GM18861 (cell line): ENCODE results near the gene HOXC10.

Experiments
- ATAC-seq: cut with Tn5 transposase; IDR thresholded peaks from one replicate; pipeline ENCODE4 v1.9.1; 2021; ENCODE audit not compliant: unreplicated experiment

HOXC10 gene

DNA sequence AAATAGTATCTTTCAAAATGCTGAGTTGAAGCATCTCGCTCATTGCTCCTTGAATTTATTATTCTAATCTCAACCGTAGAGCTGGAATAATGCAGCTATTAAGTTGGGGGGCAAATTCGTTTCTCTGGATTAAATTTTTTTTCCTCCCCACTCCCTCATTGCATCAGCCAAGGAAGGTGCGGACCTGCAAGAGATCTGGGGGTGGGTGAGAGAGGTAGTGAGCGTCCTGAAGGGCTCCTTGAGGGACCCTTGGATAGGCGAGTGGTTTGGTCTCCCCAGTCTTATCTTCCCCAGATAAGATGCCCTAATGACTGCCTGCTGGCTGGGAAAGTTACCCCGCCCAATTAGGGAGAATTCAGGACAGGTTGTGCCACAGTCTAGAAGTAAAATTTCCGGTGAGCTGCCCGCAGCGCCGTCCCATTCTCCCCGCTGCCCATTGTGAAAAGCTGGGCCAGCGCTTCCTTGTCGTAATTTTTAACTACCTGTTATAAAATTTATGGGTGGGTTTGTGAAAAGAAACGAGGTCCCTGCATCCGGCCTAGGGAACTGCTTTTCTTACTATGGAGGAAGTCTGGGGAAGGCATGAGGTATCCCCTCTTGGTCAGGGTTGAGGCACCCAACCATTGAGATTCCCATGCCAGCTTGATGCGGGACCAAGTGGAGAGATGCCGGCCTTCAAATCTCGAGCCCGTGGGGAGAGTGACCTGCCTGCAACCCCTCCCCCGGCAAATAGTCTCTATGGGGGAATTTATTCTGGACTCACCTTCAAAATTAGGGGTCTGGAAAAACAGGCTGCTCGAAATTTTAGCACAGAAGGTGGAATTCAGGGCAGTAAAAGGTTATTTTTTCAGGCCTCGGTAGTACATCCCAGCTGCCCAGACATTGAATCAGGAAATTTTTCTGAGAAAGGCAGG, 30.3 kb downstream of the HOXC10 start:
- no peak for ATAC-seq

DNA sequence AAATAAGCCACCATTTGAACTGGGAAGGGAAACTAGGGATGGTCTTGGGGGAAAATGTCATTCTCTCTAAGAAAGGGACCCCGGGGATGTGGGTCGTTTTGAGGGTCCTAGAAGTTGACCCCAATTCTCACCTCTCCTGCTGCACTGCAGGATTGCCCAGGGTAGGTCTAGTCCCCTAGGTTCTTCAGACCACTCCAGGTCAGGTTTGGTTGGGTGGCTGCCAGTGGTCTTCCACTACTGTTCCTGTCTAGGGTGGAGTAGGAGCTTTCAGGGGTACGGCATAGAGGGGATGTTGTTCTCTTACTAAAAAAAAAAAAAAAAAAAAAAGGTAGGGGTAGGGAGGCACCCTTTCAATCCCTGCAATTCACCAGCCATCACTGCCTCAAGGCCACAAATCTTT, 31.1 kb downstream of the HOXC10 start:
- ATAC-seq, result no peak

DNA sequence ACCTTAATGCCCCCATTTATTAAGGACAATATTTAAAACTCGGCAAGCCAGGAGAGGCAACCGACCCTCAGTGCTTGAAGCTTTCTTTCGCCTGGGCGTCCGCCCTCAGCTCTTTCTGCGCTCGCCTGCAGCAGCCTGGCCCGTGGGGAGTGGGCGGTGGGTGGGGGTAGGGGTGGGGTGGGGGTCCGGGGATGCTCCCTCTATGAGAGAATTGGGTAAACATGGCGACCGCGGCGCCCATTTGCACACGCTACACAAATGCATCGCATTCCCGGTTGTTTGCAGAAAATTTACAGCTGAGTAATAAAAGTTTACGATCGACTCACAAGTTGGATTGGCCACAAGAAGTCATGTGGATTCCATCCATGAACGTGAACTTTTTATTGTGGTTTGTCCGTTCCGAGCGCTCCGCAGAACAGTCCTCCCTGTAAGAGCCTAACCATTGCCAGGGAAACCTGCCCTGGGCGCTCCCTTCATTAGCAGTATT, 31.6 kb downstream of the HOXC10 start:
- ATAC-seq, result no peak

DNA sequence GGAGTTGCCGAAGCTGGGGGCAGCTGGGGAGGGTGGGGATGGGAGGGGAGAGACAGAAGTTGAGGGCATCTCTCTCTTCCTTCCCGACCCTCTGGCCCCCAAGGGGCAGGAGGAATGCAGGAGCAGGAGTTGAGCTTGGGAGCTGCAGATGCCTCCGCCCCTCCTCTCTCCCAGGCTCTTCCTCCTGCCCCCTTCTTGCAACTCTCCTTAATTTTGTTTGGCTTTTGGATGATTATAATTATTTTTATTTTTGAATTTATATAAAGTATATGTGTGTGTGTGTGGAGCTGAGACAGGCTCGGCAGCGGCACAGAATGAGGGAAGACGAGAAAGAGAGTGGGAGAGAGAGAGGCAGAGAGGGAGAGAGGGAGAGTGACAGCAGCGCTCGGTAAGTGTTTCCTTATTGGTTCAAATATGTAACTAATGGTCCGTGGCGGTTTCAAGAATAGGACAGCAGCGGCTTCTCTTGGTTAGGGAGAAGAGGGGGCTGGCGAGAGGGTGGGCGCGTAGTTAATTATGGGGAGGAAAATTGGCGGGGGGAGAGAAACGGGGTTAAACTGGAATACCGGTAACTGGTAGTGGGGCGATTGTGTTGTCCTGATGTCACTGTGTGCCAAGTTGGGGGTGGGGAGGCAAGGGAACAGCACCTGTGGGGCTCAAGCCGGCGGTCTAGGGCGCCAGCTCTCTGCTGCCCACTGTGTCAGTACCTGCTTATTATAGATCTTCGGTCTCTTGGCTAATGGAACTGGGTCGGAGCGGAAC, 32.3 kb downstream of the HOXC10 start:
- peak; percentile 15 for ATAC-seq

DNA sequence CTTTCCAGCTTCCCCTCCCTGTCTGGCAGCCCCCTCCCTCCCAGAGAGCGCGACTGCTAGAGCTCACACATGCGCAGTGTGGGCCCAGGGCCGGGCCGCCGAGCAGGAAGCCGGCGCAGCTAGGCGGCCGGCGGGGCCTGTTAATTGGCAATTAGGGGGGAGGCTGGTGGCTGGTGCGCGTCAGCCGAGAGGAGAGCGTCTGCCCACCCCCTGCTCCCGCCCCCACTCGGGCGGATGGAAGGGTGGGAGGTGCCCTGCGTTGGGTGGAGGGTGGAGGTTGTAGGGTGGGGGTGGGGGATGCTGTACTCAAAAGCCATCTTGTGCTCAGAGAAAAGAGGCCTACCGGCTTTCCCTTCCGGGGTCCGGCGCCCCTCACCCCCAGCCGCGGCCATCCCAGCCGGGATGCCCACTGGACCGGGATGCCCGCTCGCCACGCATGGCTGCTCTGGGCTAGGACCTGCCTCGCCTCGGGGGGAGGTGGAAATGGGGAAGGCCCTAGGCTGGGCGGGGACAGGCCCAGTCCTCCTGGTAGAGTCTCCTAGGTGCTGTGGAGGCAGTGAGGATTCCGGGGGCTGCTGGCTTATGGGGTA, 33.0 kb downstream of the HOXC10 start:
- peak; percentile 65 for ATAC-seq

DNA sequence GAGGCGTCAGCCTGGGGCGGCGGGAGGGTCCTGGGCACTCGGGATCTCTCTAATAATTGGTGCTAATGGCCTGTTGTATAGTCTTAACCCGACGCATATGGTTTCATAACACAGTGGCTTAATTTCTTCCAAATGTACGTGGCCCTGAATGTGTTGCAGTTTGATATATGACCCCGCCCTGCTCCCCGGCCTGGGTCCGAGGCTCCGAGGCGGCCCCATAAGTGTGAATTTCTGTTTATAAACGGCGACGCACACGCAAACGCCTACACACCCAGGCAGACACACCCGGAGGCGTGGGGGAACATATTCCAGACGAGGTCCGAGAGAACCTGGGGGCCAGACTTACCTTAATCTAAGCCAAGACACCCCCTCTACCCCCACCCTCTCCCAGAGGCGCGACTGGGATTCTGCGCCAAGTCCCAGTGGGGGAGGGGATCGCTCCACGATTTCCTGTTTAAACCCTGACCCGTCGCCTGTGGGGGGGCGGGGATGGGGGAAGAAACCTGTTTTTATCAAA, 33.6 kb downstream of the HOXC10 start:
- no peak for ATAC-seq

DNA sequence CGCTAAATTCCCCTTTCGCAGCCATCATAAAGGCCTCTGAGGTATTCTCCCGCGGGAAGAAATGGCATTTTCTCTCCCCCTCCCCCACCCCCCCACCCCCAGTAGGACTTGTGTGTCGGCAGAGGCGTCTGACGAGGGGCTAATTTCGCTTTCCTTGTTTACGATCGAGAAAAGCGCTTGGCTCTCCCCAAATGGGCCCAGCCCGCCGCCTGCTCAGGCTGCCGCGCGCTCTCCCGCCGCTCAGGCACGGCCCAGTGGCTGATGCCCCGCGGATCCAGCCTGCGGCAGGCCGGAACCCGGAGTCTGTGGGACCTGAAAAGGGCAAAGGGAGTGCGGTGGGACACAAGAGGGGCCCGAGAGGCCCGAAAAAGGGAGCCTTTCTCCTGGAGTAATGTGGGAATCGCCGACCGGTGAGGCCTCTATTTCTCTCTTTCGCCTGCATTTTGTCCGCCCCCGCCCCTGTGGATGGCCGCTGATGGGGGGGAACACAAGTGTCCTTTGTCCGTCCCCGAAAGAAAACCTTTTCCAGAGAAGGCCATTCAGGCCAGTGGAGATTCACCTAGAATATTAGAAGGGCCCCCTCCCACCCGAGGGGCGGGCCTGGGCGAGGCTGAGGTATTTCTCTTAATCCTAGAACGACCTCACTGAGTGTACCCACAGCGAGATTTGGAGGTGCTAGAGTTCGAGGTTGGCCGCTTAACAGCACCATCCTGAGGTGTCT, 34.3 kb downstream of the HOXC10 start:
- ATAC-seq, result no peak

DNA sequence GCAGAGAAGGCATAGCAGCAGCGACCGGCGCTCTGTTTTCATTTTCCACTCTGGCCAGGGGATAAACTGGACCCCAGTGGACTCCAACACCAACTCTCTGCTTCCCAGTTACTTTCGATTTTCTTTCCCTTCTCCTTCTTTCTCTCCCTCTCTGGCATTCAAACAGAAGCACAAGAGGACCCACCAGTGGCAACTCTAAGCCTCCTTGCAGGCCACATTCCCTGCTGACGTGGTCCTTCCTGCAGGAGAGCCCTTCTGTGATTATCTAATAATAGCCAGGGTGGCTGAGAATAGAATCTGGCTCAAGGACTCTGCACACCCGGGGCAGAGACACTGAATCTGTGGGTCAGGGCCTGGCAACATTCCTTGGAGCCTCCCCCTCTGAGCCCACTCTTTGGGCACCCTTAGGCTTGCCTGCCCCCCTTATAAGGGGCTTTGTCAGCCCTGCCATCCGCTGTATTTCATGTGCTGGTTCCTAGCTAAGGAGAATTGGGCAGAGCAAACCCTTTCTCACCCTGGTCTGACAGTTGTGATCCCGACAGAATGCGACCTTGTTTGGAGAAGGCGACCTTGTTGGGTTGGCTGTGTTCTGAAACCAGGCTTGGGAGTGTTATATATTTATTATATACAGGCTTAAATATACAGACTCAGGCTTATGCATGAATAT, 35.1 kb downstream of the HOXC10 start:
- ATAC-seq, result no peak

DNA sequence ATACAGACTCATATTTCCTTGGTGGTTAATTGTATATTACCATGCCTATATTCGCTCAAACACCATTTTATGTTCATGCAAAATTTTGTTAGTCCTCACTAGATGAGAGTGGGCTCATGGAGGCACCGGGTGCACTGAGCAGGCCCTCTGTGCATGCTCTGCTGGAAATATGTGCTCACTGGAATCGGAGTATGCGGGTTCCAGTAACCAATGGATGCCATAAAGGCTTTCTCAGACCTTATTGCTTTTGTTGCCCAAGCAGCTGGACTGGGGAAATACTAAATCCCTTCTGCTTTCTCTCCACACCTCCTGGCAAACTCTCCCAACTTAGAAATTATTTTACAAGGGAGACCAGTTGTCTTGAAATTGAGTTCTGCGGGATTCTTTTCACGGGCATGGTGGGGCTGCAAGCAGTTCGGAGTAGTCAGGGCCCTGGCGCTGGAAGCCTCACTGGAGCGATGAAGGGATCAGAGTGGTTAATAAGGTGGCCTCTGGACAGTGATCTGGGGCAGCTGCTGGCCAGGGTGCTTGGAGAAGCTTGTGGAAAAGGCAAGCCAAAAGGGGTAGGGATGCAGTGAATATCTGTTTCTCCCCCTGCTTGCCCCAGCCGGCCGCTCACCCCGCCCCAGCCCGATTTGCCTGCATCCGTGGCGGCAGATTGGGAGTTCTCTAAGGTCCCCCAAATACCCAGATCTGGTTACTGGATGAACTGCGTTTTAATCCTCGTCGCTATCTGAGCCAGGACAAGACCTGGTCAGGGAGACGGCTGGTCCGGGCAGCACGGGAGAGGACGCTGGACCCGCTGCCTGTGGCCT, 35.9 kb downstream of the HOXC10 start:
- no peak for ATAC-seq

DNA sequence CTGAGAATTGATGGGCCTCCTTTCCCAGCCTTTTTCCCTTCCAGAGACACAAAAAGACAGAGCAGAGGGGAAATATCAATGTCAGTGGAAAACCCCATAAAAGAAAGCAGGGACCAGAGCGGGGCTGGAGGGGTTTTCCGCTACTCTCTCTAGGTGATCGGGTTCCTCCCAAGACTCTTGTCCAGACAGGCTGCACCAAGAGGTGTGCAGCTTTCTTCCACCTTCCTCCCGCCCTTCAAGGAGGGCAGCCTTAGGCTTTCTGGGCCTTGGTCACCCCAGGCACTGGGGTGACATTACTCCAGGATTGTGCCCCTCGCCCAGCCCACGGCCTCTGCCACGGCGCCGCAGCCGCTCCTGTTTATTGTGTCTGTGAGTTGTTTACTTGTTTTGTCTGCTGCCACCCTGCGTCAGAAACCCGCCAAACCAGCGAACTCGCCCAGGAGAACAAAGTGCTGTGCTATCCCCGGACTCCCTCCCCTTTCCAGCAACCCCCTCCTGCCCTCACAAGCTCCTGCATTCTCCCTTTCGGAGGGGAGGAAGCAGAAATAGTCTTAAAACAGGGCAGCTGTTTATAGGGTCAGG, 36.6 kb downstream of the HOXC10 start:
- no peak for ATAC-seq

DNA sequence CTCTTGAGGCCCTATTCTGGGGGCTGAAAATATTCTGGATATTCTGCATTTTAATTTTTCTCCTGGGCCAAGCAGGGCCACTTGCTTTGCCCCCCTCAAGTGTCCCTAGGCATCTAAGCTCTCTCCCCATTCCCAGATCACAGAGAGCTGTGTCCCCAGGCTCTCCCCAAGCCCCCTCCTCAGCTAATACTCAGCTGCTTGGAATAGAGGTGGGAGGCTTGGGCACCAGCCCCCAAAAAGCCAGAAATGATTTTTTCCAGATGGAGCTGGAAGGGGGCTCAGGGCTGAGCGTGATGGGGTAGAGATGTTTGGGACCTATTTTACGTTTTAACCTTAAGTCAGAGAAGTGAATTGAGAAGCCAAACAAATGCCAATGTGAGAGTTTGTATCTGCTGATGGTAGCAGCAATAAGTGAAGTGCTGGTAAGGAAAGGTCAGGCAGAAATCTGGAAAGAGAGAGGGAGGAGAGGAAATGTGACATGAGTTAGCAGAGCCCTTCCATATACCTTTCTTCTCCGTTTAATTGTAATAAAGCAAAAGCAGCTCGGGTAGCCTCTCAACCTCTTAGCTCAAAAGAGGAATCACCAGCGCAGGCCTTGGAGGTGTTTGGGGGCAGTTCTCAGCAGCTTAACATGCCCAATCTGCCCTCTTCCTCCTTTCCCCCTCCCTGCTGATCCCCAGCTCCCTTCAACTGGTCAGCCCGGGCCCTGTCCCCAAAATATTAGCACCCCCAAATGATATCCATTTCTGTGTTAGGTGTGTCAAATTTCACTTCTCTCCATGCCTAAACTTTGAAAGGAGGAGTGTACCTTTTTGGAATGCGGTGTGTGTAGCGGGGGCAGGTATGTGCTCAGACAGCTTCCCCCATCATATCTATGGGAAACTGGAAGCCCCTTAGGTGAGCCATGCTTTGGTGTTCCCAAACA, 38.3 kb downstream of the HOXC10 start:
- ATAC-seq, result no peak

DNA sequence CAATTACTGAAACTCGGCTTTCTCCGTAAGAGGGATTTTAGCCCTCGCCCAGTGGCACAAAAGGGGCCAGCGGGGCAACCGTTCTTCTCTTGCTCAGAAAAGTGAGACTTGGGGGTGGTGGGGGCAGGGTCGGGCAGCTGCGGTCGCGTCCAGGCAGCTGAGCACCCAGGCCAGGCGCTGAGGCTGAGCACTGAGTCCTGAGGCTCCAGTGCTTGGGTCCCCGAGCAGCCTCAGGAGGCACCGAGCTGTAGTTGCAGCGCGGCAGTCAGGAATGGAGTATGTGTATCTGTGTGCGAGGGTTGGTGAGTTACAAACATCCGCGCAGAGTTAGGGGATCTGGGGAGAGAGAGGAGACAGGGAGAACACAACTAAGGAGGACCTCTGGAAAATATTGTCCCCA, 39.2 kb downstream of the HOXC10 start:
- no peak for ATAC-seq

DNA sequence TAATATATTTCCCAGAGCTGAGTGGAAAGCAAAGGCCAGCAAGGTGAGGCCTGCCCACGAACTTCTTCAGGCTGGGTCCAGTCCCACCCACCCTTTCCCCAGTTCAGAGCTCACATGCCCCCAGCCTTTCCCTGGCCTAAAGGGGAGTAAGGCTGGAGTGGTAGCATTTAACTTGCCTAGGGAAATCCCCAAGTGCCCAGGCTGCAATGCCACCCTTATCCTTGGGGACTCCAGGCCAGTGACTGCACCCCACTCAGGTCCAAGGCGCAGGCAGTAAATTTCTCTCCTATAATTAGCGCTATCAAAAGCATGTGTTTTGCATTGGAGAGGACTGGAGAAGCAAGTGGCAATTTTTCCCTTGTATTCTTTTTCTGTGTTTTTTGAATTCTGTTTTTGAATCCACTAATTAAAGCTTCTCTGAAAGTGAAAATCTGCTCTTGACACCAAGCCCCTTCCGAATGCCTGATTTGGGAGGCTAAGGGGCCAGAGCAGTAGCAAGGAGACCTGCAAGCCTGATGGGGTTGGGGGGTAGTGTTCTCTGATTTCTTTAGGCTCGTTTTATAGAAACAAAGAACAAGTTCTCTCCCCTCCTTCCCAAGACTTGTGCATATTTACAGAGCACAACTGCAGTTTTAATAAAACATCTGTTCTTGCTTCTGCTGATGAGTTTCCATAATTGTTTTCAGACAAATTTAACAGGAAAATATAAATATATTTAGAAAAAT, 39.8 kb downstream of the HOXC10 start:
- no peak for ATAC-seq

DNA sequence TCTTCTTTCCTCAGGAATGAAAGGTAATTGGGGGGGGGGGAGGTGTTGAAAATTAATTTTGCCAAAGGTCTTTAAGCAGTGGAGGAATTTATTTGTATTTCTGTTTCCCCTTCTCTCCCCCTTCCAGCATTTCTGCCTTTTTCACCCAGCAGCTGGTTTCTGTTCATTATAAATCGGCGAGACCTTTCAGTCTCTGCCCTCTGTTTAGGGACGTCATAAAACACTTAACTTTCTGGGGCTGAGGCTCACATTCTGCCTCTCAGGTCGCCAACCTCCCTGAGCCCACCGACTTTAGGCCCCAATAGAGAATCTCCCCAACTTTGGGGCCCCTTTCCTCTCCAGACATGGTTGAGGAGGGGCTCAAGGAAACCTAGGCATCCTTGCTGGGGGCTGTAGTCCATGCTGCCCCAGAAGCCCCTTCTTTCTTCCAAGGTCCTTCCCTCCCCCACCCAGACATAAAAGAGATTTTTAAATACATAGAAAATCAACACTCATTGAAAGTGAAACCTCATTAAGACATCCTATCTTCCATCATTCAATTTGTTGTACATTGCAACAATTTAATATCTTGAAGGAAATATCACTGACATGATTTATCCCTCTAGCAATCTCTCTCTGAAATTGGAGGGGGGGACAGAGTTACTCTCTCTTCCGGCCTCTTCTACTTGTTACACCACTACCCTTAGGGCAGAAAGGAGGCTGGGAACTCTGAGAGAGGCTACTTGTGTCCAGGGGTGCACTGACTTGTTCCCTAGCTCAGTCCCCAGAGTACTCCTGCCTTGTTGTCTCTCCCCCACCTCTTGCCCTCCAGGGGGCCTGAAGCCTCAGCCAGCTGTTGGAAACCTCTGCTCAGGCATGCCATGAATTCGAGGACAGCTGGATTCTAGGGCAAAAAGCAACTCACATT, 40.8 kb downstream of the HOXC10 start:
- ATAC-seq, result no peak

DNA sequence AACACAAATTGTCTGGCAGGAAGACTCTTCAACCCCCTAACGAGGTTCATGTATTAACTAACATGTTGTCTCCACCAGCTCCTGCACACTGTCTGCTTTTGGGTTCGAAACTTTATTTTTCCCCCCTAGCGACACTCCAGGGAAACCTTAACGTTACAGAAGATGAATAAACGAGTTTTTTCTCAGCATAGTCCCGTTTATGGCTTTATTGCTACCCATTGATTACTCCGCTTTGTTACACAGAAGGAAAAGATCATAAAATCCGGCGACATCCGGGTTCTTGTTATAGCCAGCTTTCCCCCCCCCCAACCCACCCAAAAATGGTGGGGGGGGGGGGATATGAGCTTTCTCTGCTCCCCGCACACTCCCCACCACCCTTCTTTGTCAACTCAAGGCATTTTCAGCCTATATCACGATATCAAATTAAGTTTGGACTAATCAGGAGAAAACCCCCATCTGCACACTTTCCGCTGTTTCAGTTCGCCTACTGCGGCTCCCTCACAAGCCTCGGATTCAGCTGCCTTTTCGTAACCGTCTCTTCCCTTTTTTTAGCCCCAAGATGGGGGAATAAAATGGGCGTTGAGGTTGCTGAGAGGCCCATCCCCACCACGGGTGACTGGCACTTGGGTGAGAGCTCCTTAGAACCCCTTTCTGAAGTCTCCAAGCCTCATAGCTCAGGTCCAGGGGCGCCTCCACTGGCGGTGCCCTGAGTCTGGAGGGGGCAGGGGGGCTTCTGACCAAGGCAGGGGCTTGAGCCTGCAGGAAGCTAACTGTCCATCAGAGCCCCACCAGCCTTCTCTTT, 41.9 kb downstream of the HOXC10 start:
- ATAC-seq, result no peak

DNA sequence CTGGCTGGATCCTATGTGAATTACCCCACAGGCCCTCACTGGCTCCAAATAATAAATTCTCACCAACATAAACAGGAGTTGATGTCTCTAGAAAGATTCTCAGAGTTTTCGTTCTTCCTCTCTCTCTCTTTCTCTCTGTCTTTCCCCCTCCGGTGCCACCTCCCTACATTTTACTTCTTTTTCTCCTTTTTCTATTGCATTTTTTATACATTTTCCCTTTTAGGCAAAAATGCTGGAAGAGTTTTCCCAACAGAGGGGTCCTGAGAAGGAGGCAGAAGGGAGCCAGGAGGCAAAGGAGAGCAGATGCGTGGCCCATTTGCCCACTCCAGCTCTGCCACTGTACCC, 42.5 kb downstream of the HOXC10 start:
- no peak for ATAC-seq
